Central memory CD8-positive, alpha-beta T cell (primary cell): ENCODE data around the gene PRKAG2.
A peak's percentile ranks its signal among the peaks of the same experiment; 100 is the strongest.

Experiments used
- ATAC-seq: fragments of 150-1000 bp; cut with Tn5 transposase; replicated peaks from 2 replicates; pipeline ENCODE4 v1.10.0; 2022; ENCODE audit warnings: mild to moderate bottlenecking, moderate FRiP score, moderate number of reproducible peaks; ENCODE audit not compliant: poor library complexity, severe bottlenecking; ENCODE audit errors: extremely low read depth
- DNase-seq, 2 donors: peaks; one replicate each; pipeline ENCODE4 v3.0.0; 2021; ENCODE audit warnings: low spot score in 2 of 2
- H3K27ac Mint-ChIP-seq: one replicate; pipeline ENCODE4 v1.8.0; 2022; ENCODE audit warnings: low read depth, mild to moderate bottlenecking, moderate library complexity, mixed read lengths
- H3K27me3 Mint-ChIP-seq: one replicate; pipeline ENCODE4 v1.8.0; 2022; ENCODE audit warnings: mixed read lengths
- H3K36me3 Mint-ChIP-seq: one replicate; pipeline ENCODE4 v1.8.0; 2022; ENCODE audit warnings: mild to moderate bottlenecking, moderate library complexity, mixed read lengths; ENCODE audit not compliant: insufficient read depth
- H3K4me1 Mint-ChIP-seq: one replicate; pipeline ENCODE4 v1.8.0; 2022; ENCODE audit warnings: mixed read lengths
- H3K4me3 Mint-ChIP-seq: one replicate; pipeline ENCODE4 v1.8.0; 2022; ENCODE audit warnings: mild to moderate bottlenecking, moderate library complexity, mixed read lengths
- H3K9me3 Mint-ChIP-seq: one replicate; pipeline ENCODE4 v1.8.0; 2022; ENCODE audit warnings: mixed read lengths

Gene PRKAG2

DNA sequence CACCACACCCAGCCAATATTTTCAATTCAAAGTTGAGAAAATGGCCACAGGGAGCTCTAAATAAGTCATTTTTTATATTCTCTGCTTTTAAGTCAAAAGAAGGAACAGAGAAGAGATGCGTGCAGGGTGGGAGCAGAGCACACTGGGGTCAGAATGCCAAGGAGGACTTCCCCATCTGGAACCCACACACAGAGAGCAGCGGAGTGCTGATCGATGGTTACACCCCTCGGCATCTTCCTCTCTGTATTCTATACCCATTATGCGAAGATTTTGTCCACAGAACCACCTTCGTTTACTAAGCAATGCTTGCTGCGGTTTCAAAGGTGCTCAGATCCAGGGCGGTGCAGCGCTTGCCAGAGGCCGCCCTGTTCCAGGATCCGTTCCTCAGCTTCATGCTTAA is 265.9 kb downstream of the PRKAG2 start:
- Mint-ChIP-seq H3K4me1 (peaks cover 30% of the 10 kb centered on the region), H3K4me3 (no peak overlapping the region), H3K9me3 (no peaks in the 10 kb centered on the region), H3K27me3 (no peaks in the 10 kb centered on the region), H3K27ac (no peak overlapping the region), H3K36me3 (peaks cover 11% of the 10 kb centered on the region)
- DNase-seq (no peak), ATAC-seq (no peak)

DNA sequence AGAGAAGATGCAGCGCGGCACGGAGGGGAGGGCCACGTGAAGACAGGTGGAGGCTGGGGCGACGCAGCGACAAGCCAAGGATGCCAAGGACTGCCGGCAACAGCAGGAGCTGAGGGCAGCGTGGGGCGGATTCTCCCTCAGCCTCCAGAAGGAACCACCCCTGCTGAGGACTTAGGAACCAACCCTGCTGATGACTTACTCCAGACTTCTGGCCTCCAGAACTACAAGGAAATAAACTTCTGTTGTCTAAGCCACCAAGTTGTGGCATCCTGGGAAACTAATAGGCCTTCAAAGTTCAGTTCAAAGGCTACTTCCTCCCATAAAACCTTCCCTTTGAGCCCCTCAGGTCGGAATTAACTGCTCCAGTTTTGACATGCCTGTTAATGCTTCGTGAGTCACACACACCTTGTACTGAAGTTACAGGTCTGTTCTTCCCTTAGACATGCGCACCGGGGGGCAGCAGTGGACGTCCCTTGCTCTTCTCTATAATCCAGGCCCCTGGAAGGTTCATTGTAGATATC is 268.8 kb downstream of the PRKAG2 start:
- Mint-ChIP-seq H3K36me3 (peaks cover 12% of the 10 kb centered on the region), H3K27ac (no peak overlapping the region), H3K4me1 (peaks cover 14% of the 10 kb centered on the region), H3K4me3 (no peak overlapping the region), H3K27me3 (no peaks in the 10 kb centered on the region), H3K9me3 (no peaks in the 10 kb centered on the region)
- ATAC-seq = no peak
- no peak for DNase-seq

DNA sequence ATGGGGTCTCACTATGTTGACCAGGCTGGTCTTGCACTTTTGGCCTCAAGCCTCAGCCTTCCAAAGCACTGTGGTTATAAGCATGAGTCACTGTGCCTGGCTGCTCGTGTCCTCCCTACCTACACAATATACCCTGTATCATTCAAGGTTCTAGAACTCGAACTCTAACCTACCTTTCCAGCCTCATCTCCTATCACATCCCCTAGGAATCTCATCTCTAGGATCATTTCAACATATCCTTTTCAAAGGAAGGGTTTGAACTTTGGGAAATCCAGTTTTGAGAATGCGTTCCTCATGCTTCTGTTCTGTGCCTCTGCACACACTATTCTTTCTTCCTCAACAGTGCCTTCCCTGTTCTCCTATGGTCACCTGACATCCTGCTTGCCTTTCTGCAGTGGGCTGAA is 269.4 kb downstream of the PRKAG2 start:
- no peaks in the 10 kb centered on the region for H3K9me3 Mint-ChIP-seq
- ATAC-seq (no peak), DNase-seq (no peak)
- no peak overlapping the region for H3K4me3 Mint-ChIP-seq
- peaks cover 15% of the 10 kb centered on the region for H3K36me3 Mint-ChIP-seq
- no peaks in the 10 kb centered on the region for H3K27me3 Mint-ChIP-seq
- no peak overlapping the region for H3K27ac Mint-ChIP-seq
- H3K4me1 Mint-ChIP-seq = peaks cover 14% of the 10 kb centered on the region

DNA sequence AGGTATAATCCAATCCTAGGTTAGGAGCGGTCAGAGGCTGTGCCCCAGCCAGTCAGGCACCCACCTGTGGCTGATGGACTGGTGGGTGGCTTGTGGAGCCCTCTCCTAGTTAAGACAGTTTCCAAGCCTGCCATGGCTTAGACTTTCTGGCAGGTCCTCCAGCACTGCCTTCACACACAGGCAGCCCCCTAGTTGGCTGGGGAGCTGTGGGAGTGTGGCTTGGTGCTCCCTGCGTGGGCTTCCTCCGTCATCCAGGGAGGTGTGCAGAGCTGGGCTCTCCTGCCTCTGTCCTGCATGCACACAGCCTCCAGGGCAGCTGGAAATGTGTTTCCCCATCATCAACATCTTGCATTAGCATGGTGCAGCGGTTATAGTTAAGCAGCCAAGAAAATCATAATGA is 273.0 kb downstream of the PRKAG2 start:
- H3K4me3 Mint-ChIP-seq = no peak overlapping the region
- no peaks in the 10 kb centered on the region for H3K27me3 Mint-ChIP-seq
- ATAC-seq = no peak
- peaks cover 22% of the 10 kb centered on the region for H3K4me1 Mint-ChIP-seq
- no peak for DNase-seq
- no peak overlapping the region for H3K27ac Mint-ChIP-seq
- H3K9me3 Mint-ChIP-seq = no peaks in the 10 kb centered on the region
- H3K36me3 Mint-ChIP-seq = peaks cover 6% of the 10 kb centered on the region

DNA sequence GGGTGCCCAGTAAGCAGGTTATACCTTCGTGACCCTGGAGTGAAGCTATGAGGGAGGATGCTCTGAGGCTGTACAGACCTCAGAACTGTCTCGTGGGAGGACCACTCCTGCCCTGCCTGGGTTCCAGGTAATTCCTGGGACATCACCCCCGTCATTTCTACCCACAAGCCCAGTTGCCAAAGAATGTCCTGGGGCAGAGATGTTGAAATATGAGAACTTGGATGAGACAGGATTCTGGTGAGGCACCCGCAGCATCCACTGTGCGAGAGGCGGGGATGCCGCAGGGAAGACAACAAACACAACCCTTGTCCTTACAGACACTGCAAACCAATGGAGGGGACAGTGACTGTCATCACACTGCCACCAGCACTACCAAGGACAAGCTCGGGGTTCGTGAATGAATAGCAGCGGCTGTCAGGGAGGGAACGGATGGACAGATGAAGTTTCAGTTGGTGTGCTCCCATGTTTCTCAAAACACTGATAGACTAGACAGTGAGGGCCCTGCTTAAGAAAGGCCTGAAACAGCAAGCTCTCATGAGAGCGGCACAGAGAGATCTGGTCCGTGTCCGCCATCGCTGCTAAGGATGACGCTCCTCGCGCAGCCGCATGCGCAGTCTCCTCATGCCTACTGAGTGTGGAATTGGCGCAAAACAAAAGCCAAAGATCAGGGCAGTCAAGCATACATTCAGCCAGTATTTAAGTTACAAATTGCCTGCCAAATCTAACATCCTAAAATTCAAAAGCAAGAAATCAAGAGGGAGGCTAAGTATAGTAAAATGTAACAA is 275.2 kb downstream of the PRKAG2 start:
- ATAC-seq = no peak
- Mint-ChIP-seq H3K4me3 (no peak overlapping the region), H3K27ac (no peak overlapping the region), H3K4me1 (peaks cover 24% of the 10 kb centered on the region), H3K36me3 (peaks cover 6% of the 10 kb centered on the region), H3K27me3 (no peaks in the 10 kb centered on the region), H3K9me3 (no peaks in the 10 kb centered on the region)
- DNase-seq = no peak

DNA sequence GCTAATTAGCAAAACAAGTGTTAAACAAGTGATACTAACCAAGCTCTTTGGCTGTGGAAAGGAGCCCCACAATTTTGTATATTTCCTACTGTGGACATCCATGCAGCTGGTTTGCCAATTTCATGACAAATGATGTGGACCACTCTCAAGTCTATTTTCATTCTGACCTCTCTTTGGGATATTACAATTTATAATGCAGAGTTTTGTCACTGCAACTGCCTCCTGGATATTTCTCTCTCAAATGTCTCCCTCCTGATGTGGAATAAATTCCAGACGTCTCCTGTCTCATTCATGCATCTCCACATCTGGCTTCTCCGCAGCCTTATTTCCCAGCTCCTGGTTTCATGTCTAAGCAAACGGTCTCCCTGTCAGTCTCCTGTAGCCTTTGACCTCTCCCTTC is 276.6 kb downstream of the PRKAG2 start:
- Mint-ChIP-seq H3K4me3 (no peak overlapping the region), H3K27me3 (no peaks in the 10 kb centered on the region), H3K4me1 (peaks cover 24% of the 10 kb centered on the region), H3K27ac (no peak overlapping the region), H3K36me3 (peaks cover 6% of the 10 kb centered on the region), H3K9me3 (no peaks in the 10 kb centered on the region)
- no peak for DNase-seq
- no peak for ATAC-seq

DNA sequence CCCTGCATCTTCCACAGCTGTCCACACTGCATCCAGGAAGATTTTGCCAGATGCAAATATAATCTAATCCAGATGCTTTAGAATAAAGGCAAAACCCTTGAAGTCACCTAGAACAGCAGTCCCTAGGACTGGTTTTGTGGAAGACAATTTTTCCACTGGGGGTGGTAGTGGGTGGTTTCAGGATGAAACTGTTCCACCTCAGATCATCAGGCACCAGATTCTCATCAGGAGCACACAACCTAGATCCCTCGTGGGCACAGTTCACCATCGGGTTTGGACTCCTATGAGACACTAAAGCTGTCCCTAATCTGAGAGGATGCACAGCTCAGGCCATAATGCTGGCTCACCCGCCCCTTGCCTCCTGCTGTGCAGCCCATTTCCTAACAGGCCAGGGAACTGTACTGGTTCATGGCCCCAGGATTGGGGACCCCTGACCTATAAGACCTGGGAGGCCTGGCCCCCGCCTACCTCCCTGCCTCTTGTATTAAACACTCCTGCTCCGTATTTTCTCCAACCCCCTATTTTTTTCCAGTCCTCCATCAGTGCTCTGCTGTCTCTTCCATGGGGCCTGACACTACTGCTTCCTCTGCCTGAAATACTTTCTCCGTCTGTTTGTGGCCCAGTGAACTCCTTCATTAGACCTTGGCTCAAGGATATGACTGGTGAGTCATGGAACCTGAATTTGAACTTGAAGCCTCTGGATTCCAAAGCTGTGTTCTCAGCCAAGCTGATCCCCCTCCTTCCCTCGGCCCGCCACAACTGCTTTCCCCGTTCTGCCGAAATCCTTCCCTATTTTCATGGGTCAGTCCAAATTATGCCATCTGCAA is 277.3 kb downstream of the PRKAG2 start:
- Mint-ChIP-seq H3K36me3 (peaks cover 8% of the 10 kb centered on the region), H3K27me3 (no peaks in the 10 kb centered on the region), H3K4me3 (no peak overlapping the region), H3K4me1 (peaks cover 24% of the 10 kb centered on the region), H3K27ac (no peak overlapping the region), H3K9me3 (no peaks in the 10 kb centered on the region)
- ATAC-seq (no peak), DNase-seq (no peak)

DNA sequence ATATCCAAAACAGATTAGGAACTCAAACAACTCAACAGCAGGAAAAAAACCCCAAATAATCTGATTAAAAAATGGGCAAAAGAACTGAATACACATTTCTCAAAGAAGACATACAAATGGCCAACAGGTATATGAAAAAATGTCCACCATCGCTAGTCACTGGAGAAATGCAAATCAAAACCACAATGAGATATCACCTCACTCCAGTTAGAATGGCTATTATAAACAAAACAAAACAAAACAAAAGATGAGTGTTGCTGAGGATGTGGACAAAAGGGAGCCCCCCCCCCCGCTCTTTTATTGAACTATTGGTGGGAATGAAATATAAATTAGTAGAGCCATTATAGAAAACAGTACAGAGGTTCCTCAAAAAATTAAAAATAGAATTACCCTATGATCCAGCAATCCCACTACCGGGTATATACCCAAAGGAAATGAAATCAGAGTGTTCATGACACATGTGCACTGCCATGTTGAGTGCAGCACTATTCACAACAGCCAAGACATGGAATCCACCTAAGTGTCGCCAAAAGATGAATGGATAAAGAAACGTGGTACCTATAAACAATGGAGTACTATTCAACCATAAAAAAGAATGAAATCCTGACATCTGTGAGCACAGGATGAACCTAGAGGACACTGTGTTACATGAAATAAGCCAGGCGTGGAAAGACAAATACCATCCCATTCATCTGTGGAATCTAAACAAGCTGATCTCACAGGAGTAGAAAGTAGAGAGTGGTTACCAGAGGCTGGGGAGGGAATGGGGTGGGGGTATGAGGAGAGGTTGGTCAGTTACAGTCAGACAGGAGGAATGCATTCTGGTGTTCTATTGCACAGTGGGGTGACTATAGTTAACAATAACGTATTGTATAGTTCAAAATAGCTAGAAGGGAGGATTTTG is 279.1 kb downstream of the PRKAG2 start:
- peaks cover 2% of the 10 kb centered on the region for H3K36me3 Mint-ChIP-seq
- ATAC-seq (no peak), DNase-seq (no peak)

DNA sequence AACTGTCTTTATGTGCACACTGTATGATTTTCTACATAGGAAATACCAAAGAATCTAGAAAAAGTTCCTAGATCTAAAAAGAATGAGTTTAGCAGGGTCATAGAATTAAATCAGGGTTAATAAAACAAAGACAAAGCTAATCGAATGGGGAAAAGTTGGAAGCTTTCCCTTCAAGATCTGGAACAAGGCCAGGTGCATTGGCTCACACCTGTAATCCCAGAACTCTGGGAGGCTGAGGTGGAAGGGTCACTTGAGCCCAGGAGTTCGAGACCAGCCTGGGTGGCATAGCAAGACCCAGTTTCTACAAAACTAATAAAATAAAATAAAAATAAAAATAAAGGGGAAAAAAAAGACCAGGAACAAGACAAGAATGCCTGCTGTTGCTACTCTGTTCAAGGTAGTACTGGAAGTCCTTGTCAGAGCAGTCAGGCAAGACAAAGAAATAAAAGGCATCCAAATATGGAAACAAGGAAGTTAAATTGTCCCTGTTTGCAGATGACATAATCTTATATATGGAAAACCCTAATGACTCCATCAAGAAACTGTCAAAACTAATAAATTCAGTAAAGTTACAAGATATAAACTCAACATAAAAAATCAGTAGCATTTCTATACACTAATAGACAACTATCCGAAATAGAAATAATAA is 281.1 kb downstream of the PRKAG2 start:
- Mint-ChIP-seq H3K4me3 (no peak overlapping the region), H3K9me3 (no peaks in the 10 kb centered on the region), H3K36me3 (peaks cover 2% of the 10 kb centered on the region), H3K4me1 (peaks cover 29% of the 10 kb centered on the region), H3K27ac (no peak overlapping the region), H3K27me3 (no peaks in the 10 kb centered on the region)
- no peak for DNase-seq
- no peak for ATAC-seq

More for the DNA sequence above, 279.1 kb downstream of the PRKAG2 start:
- Mint-ChIP-seq H3K9me3 (no peaks in the 10 kb centered on the region), H3K27me3 (no peaks in the 10 kb centered on the region), H3K4me3 (no peak overlapping the region), H3K27ac (peak overlapping the region; percentile 29), H3K4me1 (peaks cover 24% of the 10 kb centered on the region)

DNA sequence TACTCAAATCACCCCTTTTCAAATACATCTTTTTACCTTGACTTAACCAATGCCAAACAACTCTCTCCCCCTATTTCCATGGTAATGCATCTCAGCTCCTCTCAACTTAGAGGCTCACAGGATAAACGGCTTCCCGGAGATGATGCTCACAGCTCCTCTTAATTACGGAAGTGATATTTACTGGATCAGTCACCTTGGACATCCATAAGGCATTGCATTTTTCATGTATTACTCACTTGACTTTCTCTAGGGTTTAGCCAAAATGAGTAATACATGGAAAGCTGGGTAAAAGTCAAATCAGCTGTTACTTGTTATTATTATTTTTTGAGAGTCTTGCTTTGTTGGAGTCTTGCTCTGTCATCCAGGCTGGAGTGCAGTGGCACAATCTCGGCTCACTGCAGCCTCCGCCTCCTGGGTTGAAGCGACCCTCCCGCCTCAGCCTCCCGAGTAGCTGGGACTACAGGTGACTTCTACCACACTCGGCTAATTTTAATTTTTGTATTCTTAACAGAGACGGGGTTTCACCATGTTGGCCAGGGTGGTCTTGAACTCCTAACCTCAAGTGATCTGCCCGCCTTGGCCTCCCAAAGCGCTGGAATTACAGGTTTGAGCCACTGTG is 283.9 kb downstream of the PRKAG2 start:
- ATAC-seq = no peak
- no peak overlapping the region for H3K4me3 Mint-ChIP-seq
- H3K27me3 Mint-ChIP-seq = no peaks in the 10 kb centered on the region
- no peak overlapping the region for H3K27ac Mint-ChIP-seq
- no peaks in the 10 kb centered on the region for H3K9me3 Mint-ChIP-seq
- peaks cover 24% of the 10 kb centered on the region for H3K4me1 Mint-ChIP-seq
- peaks cover 4% of the 10 kb centered on the region for H3K36me3 Mint-ChIP-seq
- DNase-seq = no peak

DNA sequence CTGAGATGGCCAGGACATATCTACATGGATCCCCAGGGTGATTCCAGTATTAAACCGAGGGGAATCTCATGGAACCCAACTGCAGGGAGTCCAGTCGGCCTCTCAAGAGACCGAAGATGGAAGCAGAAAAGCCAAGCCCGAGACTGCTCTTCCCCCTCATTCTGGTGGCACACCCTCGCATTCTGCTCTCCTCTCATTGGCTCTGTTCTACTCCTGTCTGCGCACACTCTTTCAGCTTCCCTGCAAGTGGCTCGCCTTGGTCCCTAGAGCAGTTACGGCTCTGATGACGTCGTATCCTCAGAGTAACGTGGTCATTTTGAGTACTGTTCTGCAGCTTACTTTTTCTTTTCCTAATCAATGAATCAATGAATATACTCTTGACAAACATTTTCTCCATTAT is 284.6 kb downstream of the PRKAG2 start:
- Mint-ChIP-seq H3K27ac (no peak overlapping the region), H3K4me1 (peaks cover 17% of the 10 kb centered on the region), H3K9me3 (no peaks in the 10 kb centered on the region), H3K36me3 (peaks cover 6% of the 10 kb centered on the region), H3K27me3 (no peaks in the 10 kb centered on the region), H3K4me3 (no peak overlapping the region)
- no peak for ATAC-seq
- DNase-seq = no peak
